Measurements from ENCODE around the gene DSEL. TPM values are rescaled to one million over a fixed set of nuclear protein-coding genes. Genes with fewer than 3 reads are reported as not detected.

DSEL gene
- total and polyA plus RNA-seq, 2 of the 4 experiments (the other 2 are of a cell fraction) = 16.8 to 100 TPM

DNA sequence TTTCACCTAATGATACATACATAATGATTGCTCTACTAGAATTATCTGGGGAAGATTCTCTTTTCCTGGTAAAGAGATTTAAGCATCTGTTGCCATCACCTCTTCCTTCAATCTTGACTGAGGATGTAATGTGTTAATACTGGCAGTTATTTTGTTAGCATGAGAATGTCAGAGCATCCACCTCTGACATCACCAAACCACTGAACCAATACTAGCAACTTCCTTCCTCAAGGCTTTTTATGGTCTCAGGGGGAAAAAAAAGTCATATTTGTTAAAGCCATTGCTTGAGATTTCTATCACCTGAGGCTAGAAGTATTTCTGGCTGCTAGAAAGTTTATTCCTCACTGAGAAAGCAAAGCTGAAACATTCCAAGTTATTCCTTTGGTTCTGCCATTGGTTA, 48.5 kb downstream of the DSEL start:
- no peak overlapping the region for H4K8ac ChIP-seq (ENCODE audit: low read depth in 2 of 2, low read length in 2 of 2)
- CTCF ChIA-PET = no interaction called here
- intact Hi-C loops (cut with micrococcal nuclease) = no loop called here
- H3K9me1 ChIP-seq (ENCODE audit: insufficient read depth, low read length) = no peaks in the 10 kb centered on the region
- in situ Hi-C loops (cut with MboI; ENCODE audit: low sequenced_read_pairs) = no loop called here
- H2AK9ac ChIP-seq (replicated peaks; ENCODE audit: low read depth, low read length, poor library complexity) = no peak overlapping the region
- no peak for TF ChIP-seq POLR2A (IDR thresholded peaks at IDR 0.05; ENCODE audit: low read depth, low read length)
- H4K20me1 ChIP-seq (ENCODE audit: insufficient read depth, low read length) = no peaks in the 10 kb centered on the region
- H3K4me3 ChIP-seq (ENCODE audit: insufficient read depth, low read depth, low read length) = no peak overlapping the region
- no peak overlapping the region for H2BK5ac ChIP-seq (ENCODE audit: low read depth, low read length, poor library complexity, severe bottlenecking)
- no peaks in the 10 kb centered on the region for H3K27me3 ChIP-seq (ENCODE audit: control insufficient read depth, insufficient read depth, low read length)
- dilution Hi-C loops (cut with HindIII; ENCODE audit: low sequenced_read_pairs, unreplicated experiment) = no loop called here
- H2BK20ac ChIP-seq (ENCODE audit: low read depth, low read length) = no peak overlapping the region
- H2BK120ac ChIP-seq (ENCODE audit: low read depth, low read length) = no peak overlapping the region
- no peaks in the 10 kb centered on the region for H3K9me3 ChIP-seq (ENCODE audit: control insufficient read depth, insufficient read depth, low read length)
- no peak for ATAC-seq (ENCODE audit: low read depth)
- no peak overlapping the region for H4K5ac ChIP-seq (ENCODE audit: low read depth, low read length)
- H3K23ac ChIP-seq (ENCODE audit: low read depth, low read length) = no peak overlapping the region
- BruUV-seq (replicated peaks) = no TSS peak
- no peak overlapping the region for H4K91ac ChIP-seq (ENCODE audit: insufficient read depth, low read depth, low read length)
- POLR2A ChIA-PET (ENCODE audit: unreplicated experiment) = no interaction called here
- no peak overlapping the region for H3K56ac ChIP-seq (ENCODE audit: extremely low read depth, insufficient read depth, low read length)
- no peak overlapping the region for H3K14ac ChIP-seq (replicated peaks; ENCODE audit: low read depth, low read length)
- no peak for DNase-seq
- no peak overlapping the region for H2AFZ ChIP-seq (replicated peaks; ENCODE audit: low read length, poor library complexity)
- no peak overlapping the region for H3K4me2 ChIP-seq (ENCODE audit: low read depth, low read length)
- no peak overlapping the region for H3K9ac ChIP-seq (ENCODE audit: low read depth, low read length)
- H3K36me3 ChIP-seq (ENCODE audit: control insufficient read depth, insufficient read depth, low read length) = no peaks in the 10 kb centered on the region
- H3K4ac ChIP-seq (ENCODE audit: low read depth, low read length) = no peak overlapping the region
- H2AK5ac ChIP-seq (ENCODE audit: low read depth, low read length) = no peak overlapping the region
- no peak overlapping the region for H3K27ac ChIP-seq (ENCODE audit: insufficient read depth, low read length)
- no peaks in the 10 kb centered on the region for H3K79me1 ChIP-seq (ENCODE audit: low read depth in 1 of 2, low read length in 2 of 2)
- H3K4me1 ChIP-seq (ENCODE audit: control insufficient read depth, insufficient read depth, low read length) = no peaks in the 10 kb centered on the region
- no peak overlapping the region for H2BK15ac ChIP-seq (ENCODE audit: low read depth, low read length)
- no peak overlapping the region for H3K18ac ChIP-seq (ENCODE audit: low read depth, low read length)

All from IMR-90 (cell line).